ENCODE measurements around the gene ZEB2. TPM values are rescaled to one million over a fixed set of nuclear protein-coding genes. Genes with fewer than 3 reads are reported as not detected.
A peak's percentile ranks its signal among the peaks of the same experiment; 100 is the strongest.

The ZEB2 gene
- total RNA-seq, 2 experiments from 2014 or later: 4.0 to 16.9 TPM

DNA sequence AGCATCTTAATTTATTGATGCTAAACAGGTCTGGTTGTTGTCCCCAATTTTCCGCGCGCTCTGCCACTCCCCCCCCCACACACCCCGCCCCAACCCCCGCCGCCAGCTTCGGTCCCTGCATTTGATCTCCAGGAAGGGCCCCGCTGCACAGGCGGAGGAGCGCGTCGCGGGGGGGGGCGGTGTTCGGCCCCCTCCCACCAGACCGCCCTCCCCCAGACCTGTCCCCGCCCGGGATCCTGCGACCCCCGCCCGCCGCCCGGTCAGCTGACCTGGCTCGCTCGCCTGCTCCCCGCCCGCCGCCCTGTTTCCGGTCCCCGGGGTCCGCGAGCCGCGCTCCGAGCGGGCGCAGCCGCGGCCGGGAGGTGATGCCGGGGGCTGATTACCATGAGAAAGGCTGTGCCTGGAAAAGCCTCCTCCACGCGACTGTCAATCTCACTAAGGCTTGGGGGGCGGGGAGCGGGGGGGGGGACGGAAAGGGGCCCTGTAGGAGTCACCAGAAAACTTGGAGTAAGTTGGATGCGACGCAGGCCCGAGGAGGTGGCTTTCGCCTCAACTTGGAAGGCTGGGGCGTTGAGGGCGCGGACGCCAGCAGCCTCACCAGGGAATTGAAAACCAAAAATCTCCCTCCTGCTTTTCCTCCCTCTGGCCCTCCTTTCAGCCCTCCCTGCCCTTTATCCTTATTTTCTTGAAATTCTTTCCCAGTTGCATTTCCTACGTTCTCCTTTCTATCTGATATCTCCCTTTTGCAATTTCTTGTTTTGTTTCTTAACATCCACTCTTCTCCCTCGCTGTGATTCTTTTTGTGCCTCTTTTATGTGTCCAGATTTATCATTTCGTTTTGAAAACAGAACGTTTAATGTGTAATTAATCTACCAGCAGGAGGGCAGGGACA, 4.4 kb upstream of the ZEB2 start:
- no peaks in the 10 kb centered on the region for H3K9me2 ChIP-seq (ENCODE audit: insufficient read depth, low read length)
- no peaks in the 10 kb centered on the region for H4K20me1 ChIP-seq (ENCODE audit: insufficient read depth, low read length)
- H3K4me1 ChIP-seq (ENCODE audit: insufficient read depth, low read length, poor library complexity, severe bottlenecking): peaks cover 44% of the 10 kb centered on the region
- H3K4me3 ChIP-seq (ENCODE audit: low read depth, low read length, poor library complexity, severe bottlenecking): peak overlapping the region; percentile 68
- no TSS peak for BruUV-seq (replicated peaks)
- H3K79me2 ChIP-seq (ENCODE audit: insufficient read depth, low read depth, low read length): no peaks in the 10 kb centered on the region
- peak; percentile 65 for DNase-seq (ENCODE audit: low spot score)
- peak overlapping the region; percentile 72 for H3K4me2 ChIP-seq (ENCODE audit: low read length)
- ChIA-PET CTCF (ENCODE audit: unreplicated experiment) (interaction anchor here (0.6 kb wide), 1 partner anchor 891 kb away, joined by 3 read pairs; no protein-coding TSS in a partner anchor), POLR2A (interaction anchor here (0.5 to 0.7 kb wide), 5 partner anchors 24 to 781 kb away, joined by 3 to 4 read pairs (median 3); no protein-coding TSS in a partner anchor)
- H3K9me3 ChIP-seq (ENCODE audit: low read length): no peaks in the 10 kb centered on the region
- intact Hi-C loops (cut with micrococcal nuclease; ENCODE audit: unreplicated experiment): loop anchor here (10.0 kb wide), 1 partner anchor 1230 kb away; no protein-coding TSS in a partner anchor
- peak overlapping the region; percentile 56 for H2AFZ ChIP-seq (ENCODE audit: low read length)
- no peak for TF ChIP-seq EZH2phosphoT487 (IDR thresholded peaks at IDR 0.05; ENCODE audit: borderline replicate concordance, low read depth, low read length)
- TF ChIP-seq, protein P1, sequence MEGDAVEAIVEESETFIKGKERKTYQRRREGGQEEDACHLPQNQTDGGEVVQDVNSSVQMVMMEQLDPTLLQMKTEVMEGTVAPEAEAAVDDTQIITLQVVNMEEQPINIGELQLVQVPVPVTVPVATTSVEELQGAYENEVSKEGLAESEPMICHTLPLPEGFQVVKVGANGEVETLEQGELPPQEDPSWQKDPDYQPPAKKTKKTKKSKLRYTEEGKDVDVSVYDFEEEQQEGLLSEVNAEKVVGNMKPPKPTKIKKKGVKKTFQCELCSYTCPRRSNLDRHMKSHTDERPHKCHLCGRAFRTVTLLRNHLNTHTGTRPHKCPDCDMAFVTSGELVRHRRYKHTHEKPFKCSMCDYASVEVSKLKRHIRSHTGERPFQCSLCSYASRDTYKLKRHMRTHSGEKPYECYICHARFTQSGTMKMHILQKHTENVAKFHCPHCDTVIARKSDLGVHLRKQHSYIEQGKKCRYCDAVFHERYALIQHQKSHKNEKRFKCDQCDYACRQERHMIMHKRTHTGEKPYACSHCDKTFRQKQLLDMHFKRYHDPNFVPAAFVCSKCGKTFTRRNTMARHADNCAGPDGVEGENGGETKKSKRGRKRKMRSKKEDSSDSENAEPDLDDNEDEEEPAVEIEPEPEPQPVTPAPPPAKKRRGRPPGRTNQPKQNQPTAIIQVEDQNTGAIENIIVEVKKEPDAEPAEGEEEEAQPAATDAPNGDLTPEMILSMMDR (conservative IDR thresholded peaks at IDR 0.05; ENCODE audit: low read length): no peak
- no peak overlapping the region for H3K27ac ChIP-seq (ENCODE audit: low read depth, low read length, poor library complexity, severe bottlenecking)
- H3K36me3 ChIP-seq (ENCODE audit: insufficient read depth, low read length): no peaks in the 10 kb centered on the region

DNA sequence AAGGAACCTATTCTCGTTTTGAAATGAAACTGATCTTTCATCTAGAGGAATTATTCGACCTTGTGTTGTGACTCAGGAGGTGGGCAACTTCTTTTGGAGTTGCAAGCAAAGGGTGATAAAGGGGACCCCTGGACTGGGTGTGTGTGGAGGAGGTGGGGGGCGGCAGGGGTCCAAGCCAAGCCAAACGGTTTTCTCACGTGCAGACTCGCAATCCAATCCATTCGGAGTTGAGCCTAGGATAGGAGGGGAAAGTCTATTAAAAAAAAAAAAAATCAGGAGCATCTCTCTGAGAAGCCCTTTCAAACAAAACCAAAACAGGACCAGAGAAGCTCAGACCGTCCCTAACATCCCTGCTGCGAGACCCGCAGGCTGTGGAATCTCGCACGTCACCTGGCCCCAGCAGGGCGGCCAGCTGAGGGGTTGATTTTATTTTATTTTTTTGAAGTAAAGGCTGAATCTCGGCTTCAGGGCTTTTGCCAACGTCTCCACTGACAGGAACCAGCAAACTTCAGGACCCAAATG, 3.7 kb upstream of the ZEB2 start:
- Histone ChIP-seq H3K4me2 (ENCODE audit: low read length) (peak overlapping the region; percentile 72), H3K9me3 (ENCODE audit: low read length) (no peaks in the 10 kb centered on the region), H4K20me1 (ENCODE audit: insufficient read depth, low read length) (peaks cover 4% of the 10 kb centered on the region; the same call in 1 of the 2 replicates), H3K9me2 (ENCODE audit: insufficient read depth, low read length) (no peaks in the 10 kb centered on the region), H3K79me2 (ENCODE audit: insufficient read depth, low read depth, low read length) (no peaks in the 10 kb centered on the region), H2AFZ (ENCODE audit: low read length) (peak overlapping the region; percentile 56; the same call in 1 of the 2 replicates), H3K27ac (ENCODE audit: low read depth, low read length, poor library complexity, severe bottlenecking) (no peak overlapping the region), H3K36me3 (ENCODE audit: insufficient read depth, low read length) (no peaks in the 10 kb centered on the region), H3K4me1 (ENCODE audit: insufficient read depth, low read length, poor library complexity, severe bottlenecking) (peaks cover 51% of the 10 kb centered on the region), H3K4me3 (ENCODE audit: low read depth, low read length, poor library complexity, severe bottlenecking) (peak overlapping the region; percentile 68)
- ChIA-PET CTCF (ENCODE audit: unreplicated experiment) (interaction anchor here (0.6 kb wide), 3 partner anchors 18 to 892 kb away, joined by 3 to 11 read pairs (median 6); no protein-coding TSS in a partner anchor), POLR2A (interaction anchor here (0.5 to 0.7 kb wide), 6 partner anchors 19 to 891 kb away, joined by 3 to 6 read pairs (median 3); no protein-coding TSS in a partner anchor)
- no TSS peak for BruUV-seq (replicated peaks)
- intact Hi-C loops (cut with micrococcal nuclease; ENCODE audit: unreplicated experiment): loop anchor here (10.0 kb wide), 1 partner anchor 1231 kb away; no protein-coding TSS in a partner anchor
- no peak for TF ChIP-seq EZH2phosphoT487 (IDR thresholded peaks at IDR 0.05; ENCODE audit: borderline replicate concordance, low read depth, low read length)
- TF ChIP-seq, protein P1 (conservative IDR thresholded peaks at IDR 0.05; ENCODE audit: low read length): no peak
- DNase-seq (ENCODE audit: low spot score): no peak

All from OCI-LY7 (cell line).